ENCODE results near the gene ASXL1. TPM values are rescaled to one million over a fixed set of nuclear protein-coding genes. Genes with fewer than 3 reads are reported as not detected.

The ASXL1 gene
- total RNA-seq, 2 experiments from 2014 or later = 129 to 137 TPM

- no peaks in the 10 kb centered on the region for H3K9me3 Mint-ChIP-seq
- intact Hi-C loops (cut with micrococcal nuclease) = no loop called here
- no peak for ATAC-seq
- no peak overlapping the region for H3K4me3 Mint-ChIP-seq
- POLR2A ChIA-PET = interaction anchor here (1.0 kb wide), 1 partner anchor 10 kb away, joined by 3 read pairs; no protein-coding TSS in a partner anchor
- DNase-seq = no peak
- H3K36me3 Mint-ChIP-seq (ENCODE audit: low read depth) = peaks cover 61% of the 10 kb centered on the region
- CTCF ChIA-PET = no interaction called here
- no peak overlapping the region for H3K27ac Mint-ChIP-seq
- TF ChIP-seq CTCF (IDR thresholded peaks at IDR 0.05) = no peak
- peaks cover 6% of the 10 kb centered on the region for H3K4me1 Mint-ChIP-seq (ENCODE audit: low read depth)
- H3K27me3 Mint-ChIP-seq = no peaks in the 10 kb centered on the region
Measured at GRCh38 chr20:32433311-32434021, 75.3 kb downstream of the ASXL1 start.

- ChIA-PET POLR2A (interaction anchor here (1.0 kb wide), 1 partner anchor 9 kb away, joined by 3 read pairs; no protein-coding TSS in a partner anchor), CTCF (no interaction called here)
- Mint-ChIP-seq H3K27me3 (no peaks in the 10 kb centered on the region), H3K36me3 (ENCODE audit: low read depth) (peaks cover 62% of the 10 kb centered on the region), H3K9me3 (no peaks in the 10 kb centered on the region), H3K4me1 (ENCODE audit: low read depth) (peaks cover 16% of the 10 kb centered on the region), H3K27ac (no peak overlapping the region), H3K4me3 (no peak overlapping the region)
- intact Hi-C loops (cut with micrococcal nuclease) = no loop called here
- no peak for TF ChIP-seq CTCF (IDR thresholded peaks at IDR 0.05)
- DNase-seq (no peak), ATAC-seq (no peak)
Measured at GRCh38 chr20:32434434-32434833, 76.3 kb downstream of the ASXL1 start.

- CTCF ChIA-PET = interaction anchor here (1.4 kb wide), 1 partner anchor 11 kb away, joined by 3 read pairs; no protein-coding TSS in a partner anchor
- Mint-ChIP-seq H3K36me3 (ENCODE audit: low read depth) (peaks cover 67% of the 10 kb centered on the region), H3K4me1 (ENCODE audit: low read depth) (peaks cover 21% of the 10 kb centered on the region), H3K4me3 (no peak overlapping the region), H3K9me3 (no peaks in the 10 kb centered on the region), H3K27me3 (no peaks in the 10 kb centered on the region), H3K27ac (no peak overlapping the region)
- ATAC-seq (no peak), DNase-seq (no peak)
- intact Hi-C loops (cut with micrococcal nuclease) = no loop called here
- POLR2A ChIA-PET = interaction anchor here (0.6 kb wide), 1 partner anchor 36 kb away, joined by 4 read pairs; no protein-coding TSS in a partner anchor
- TF ChIP-seq CTCF (IDR thresholded peaks at IDR 0.05) = no peak
Measured at GRCh38 chr20:32435449-32436107, 77.4 kb downstream of the ASXL1 start.

- ChIA-PET CTCF (interaction anchor here (1.4 kb wide), 2 partner anchors 8 to 12 kb away, joined by 3 to 4 read pairs; no protein-coding TSS in a partner anchor), POLR2A (interaction anchor here (1.3 kb wide), 1 partner anchor 11 kb away, joined by 4 read pairs; no protein-coding TSS in a partner anchor)
- intact Hi-C loops (cut with micrococcal nuclease) = no loop called here
- H3K4me3 Mint-ChIP-seq = no peak overlapping the region
- peaks cover 63% of the 10 kb centered on the region for H3K36me3 Mint-ChIP-seq (ENCODE audit: low read depth)
- TF ChIP-seq CTCF (IDR thresholded peaks at IDR 0.05) = no peak
- H3K4me1 Mint-ChIP-seq (ENCODE audit: low read depth) = peaks cover 21% of the 10 kb centered on the region
- H3K27ac Mint-ChIP-seq = no peak overlapping the region
- ATAC-seq (no peak), DNase-seq (no peak)
- H3K27me3 Mint-ChIP-seq = no peaks in the 10 kb centered on the region
- no peaks in the 10 kb centered on the region for H3K9me3 Mint-ChIP-seq
Measured at GRCh38 chr20:32436142-32436861, 78.2 kb downstream of the ASXL1 start.
